ENCODE measurements around the gene MKI67. TPM values are rescaled to one million over a fixed set of nuclear protein-coding genes. Genes with fewer than 3 reads are reported as not detected.

MKI67 gene
- total and polyA plus RNA-seq, 2 of the 13 experiments (the other 11 are each of a cell fraction or from before 2014, with no cell fraction given) = 6.7 to 22.9 TPM

- TF ChIP-seq, protein P1, sequence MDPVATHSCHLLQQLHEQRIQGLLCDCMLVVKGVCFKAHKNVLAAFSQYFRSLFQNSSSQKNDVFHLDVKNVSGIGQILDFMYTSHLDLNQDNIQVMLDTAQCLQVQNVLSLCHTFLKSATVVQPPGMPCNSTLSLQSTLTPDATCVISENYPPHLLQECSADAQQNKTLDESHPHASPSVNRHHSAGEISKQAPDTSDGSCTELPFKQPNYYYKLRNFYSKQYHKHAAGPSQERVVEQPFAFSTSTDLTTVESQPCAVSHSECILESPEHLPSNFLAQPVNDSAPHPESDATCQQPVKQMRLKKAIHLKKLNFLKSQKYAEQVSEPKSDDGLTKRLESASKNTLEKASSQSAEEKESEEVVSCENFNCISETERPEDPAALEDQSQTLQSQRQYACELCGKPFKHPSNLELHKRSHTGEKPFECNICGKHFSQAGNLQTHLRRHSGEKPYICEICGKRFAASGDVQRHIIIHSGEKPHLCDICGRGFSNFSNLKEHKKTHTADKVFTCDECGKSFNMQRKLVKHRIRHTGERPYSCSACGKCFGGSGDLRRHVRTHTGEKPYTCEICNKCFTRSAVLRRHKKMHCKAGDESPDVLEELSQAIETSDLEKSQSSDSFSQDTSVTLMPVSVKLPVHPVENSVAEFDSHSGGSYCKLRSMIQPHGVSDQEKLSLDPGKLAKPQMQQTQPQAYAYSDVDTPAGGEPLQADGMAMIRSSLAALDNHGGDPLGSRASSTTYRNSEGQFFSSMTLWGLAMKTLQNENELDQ (CRISPR knock-in tag; IDR thresholded peaks at IDR 0.05; ENCODE audit: borderline replicate concordance) = no peak
- TF ChIP-seq KLF11 (CRISPR knock-in tag; IDR thresholded peaks at IDR 0.05) = no peak
- TF ChIP-seq HHEX (CRISPR knock-in tag; IDR thresholded peaks at IDR 0.05) = no peak
- no peak for TF ChIP-seq NR0B2 (CRISPR knock-in tag; IDR thresholded peaks at IDR 0.05)
- TF ChIP-seq, protein P2, sequence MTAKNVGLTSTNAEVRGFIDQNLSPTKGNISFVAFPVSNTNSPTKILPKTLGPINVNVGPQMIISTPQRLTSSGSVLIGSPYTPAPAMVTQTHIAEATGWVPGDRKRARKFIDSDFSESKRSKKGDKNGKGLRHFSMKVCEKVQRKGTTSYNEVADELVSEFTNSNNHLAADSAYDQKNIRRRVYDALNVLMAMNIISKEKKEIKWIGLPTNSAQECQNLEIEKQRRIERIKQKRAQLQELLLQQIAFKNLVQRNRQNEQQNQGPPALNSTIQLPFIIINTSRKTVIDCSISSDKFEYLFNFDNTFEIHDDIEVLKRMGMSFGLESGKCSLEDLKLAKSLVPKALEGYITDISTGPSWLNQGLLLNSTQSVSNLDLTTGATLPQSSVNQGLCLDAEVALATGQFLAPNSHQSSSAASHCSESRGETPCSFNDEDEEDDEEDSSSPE (CRISPR knock-in tag; IDR thresholded peaks at IDR 0.05) = no peak
- TF ChIP-seq ZNF331 (CRISPR knock-in tag; IDR thresholded peaks at IDR 0.05) = no peak
These were observed 23.6 kb downstream of the MKI67 start (continued) for GRCh38 chr10:128102480-128103228.

DNA sequence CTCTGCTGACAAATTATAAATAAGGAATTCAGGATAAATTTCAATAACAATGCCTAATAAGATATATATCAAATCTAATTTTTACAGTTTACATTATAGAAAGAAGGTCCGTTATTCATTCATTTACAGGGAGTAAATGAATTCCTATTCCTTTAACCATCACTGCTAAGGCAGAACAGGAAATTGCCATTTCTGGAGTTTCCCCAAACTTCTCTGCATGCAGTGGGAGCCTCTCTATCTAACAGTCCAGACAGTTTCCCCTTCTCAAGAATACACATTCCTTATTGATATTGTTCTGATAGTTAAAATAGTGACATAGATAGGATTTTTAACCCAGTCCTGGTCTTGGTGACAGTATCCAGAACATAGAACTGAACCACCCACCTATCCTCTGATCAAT is 24.3 kb downstream of the MKI67 start:
- Histone ChIP-seq H3K4me1 (ENCODE audit: insufficient read depth, low read length) (no peaks in the 10 kb centered on the region), H3K9ac (ENCODE audit: insufficient read depth, low read depth, low read length) (no peak overlapping the region), H3K79me2 (ENCODE audit: insufficient read depth, low read length) (no peaks in the 10 kb centered on the region), H3K27ac (ENCODE audit: extremely low read length, insufficient read depth, low read length) (no peak overlapping the region), H2AFZ (ENCODE audit: low read length) (no peak overlapping the region), H3K4me2 (ENCODE audit: low read depth, low read length) (no peak overlapping the region), H3K9me3 (ENCODE audit: low read length) (no peaks in the 10 kb centered on the region), H3K27me3 (ENCODE audit: control insufficient read depth in 1 of 2, insufficient read depth in 2 of 2, low read length in 2 of 2) (no peaks in the 10 kb centered on the region), H4K20me1 (ENCODE audit: insufficient read depth, low read length) (no peaks in the 10 kb centered on the region), H3K4me3 (replicated peaks in 1 of 3; ENCODE audit: insufficient read depth in 1 of 3, low read depth in 2 of 3, low read length in 3 of 3) (no peak overlapping the region), H3K36me3 (replicated peaks in 1 of 2; ENCODE audit: control insufficient read depth in 1 of 2, insufficient read depth in 2 of 2, low read length in 2 of 2) (peaks cover 33 to 88% of the 10 kb centered on the region in 2 experiments)
- ATAC-seq (no peak), DNase-seq (ENCODE audit: low spot score) (no peak), FAIRE-seq (no peak)
- 96% methylated on average over 1 of the region's 1 CpG for WGBS (ENCODE audit: low lambda C conversion rate)
- CTCF ChIA-PET (ENCODE audit: low intra/inter-chr PET ratio, low total read pairs) = no interaction called here
- intact Hi-C loops (cut with micrococcal nuclease; ENCODE audit: unreplicated experiment) (no loop called here), in situ Hi-C loops (cut with HindIII; ENCODE audit: extremely low pct_ligation_motif_present, low pct_unique_long_range_greater_than_20kb) (no loop called here)
- BruUV-seq (replicated peaks) = no TSS peak
- POLR2A ChIA-PET = no interaction called here
- TF ChIP-seq KMT2A (CRISPR knock-in tag; IDR thresholded peaks at IDR 0.05) = no peak
- TF ChIP-seq, protein P3, sequence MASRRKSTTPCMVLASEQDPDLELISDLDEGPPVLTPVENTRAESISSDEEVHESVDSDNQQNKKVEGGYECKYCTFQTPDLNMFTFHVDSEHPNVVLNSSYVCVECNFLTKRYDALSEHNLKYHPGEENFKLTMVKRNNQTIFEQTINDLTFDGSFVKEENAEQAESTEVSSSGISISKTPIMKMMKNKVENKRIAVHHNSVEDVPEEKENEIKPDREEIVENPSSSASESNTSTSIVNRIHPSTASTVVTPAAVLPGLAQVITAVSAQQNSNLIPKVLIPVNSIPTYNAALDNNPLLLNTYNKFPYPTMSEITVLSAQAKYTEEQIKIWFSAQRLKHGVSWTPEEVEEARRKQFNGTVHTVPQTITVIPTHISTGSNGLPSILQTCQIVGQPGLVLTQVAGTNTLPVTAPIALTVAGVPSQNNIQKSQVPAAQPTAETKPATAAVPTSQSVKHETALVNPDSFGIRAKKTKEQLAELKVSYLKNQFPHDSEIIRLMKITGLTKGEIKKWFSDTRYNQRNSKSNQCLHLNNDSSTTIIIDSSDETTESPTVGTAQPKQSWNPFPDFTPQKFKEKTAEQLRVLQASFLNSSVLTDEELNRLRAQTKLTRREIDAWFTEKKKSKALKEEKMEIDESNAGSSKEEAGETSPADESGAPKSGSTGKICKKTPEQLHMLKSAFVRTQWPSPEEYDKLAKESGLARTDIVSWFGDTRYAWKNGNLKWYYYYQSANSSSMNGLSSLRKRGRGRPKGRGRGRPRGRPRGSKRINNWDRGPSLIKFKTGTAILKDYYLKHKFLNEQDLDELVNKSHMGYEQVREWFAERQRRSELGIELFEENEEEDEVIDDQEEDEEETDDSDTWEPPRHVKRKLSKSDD (CRISPR knock-in tag; IDR thresholded peaks at IDR 0.05; ENCODE audit: low read depth) = no peak
- TF ChIP-seq, protein P4, sequence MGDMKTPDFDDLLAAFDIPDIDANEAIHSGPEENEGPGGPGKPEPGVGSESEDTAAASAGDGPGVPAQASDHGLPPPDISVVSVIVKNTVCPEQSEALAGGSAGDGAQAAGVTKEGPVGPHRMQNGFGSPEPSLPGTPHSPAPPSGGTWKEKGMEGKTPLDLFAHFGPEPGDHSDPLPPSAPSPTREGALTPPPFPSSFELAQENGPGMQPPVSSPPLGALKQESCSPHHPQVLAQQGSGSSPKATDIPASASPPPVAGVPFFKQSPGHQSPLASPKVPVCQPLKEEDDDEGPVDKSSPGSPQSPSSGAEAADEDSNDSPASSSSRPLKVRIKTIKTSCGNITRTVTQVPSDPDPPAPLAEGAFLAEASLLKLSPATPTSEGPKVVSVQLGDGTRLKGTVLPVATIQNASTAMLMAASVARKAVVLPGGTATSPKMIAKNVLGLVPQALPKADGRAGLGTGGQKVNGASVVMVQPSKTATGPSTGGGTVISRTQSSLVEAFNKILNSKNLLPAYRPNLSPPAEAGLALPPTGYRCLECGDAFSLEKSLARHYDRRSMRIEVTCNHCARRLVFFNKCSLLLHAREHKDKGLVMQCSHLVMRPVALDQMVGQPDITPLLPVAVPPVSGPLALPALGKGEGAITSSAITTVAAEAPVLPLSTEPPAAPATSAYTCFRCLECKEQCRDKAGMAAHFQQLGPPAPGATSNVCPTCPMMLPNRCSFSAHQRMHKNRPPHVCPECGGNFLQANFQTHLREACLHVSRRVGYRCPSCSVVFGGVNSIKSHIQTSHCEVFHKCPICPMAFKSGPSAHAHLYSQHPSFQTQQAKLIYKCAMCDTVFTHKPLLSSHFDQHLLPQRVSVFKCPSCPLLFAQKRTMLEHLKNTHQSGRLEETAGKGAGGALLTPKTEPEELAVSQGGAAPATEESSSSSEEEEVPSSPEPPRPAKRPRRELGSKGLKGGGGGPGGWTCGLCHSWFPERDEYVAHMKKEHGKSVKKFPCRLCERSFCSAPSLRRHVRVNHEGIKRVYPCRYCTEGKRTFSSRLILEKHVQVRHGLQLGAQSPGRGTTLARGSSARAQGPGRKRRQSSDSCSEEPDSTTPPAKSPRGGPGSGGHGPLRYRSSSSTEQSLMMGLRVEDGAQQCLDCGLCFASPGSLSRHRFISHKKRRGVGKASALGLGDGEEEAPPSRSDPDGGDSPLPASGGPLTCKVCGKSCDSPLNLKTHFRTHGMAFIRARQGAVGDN (CRISPR knock-in tag; IDR thresholded peaks at IDR 0.05) = no peak
- no peak for TF ChIP-seq ZNF563 (CRISPR knock-in tag; IDR thresholded peaks at IDR 0.05)
- no peak for TF ChIP-seq ZBTB1 (CRISPR knock-in tag; IDR thresholded peaks at IDR 0.05; ENCODE audit: borderline replicate concordance)
